ENCODE results near the gene LIPT1.
A peak's percentile ranks its signal among the peaks of the same experiment; 100 is the strongest.
"Not testable (repeated sequence)": the region's sequence is repeated elsewhere in the genome, so short reads cannot be mapped to it uniquely, and the experiment has no call there.

LIPT1 gene

DNA sequence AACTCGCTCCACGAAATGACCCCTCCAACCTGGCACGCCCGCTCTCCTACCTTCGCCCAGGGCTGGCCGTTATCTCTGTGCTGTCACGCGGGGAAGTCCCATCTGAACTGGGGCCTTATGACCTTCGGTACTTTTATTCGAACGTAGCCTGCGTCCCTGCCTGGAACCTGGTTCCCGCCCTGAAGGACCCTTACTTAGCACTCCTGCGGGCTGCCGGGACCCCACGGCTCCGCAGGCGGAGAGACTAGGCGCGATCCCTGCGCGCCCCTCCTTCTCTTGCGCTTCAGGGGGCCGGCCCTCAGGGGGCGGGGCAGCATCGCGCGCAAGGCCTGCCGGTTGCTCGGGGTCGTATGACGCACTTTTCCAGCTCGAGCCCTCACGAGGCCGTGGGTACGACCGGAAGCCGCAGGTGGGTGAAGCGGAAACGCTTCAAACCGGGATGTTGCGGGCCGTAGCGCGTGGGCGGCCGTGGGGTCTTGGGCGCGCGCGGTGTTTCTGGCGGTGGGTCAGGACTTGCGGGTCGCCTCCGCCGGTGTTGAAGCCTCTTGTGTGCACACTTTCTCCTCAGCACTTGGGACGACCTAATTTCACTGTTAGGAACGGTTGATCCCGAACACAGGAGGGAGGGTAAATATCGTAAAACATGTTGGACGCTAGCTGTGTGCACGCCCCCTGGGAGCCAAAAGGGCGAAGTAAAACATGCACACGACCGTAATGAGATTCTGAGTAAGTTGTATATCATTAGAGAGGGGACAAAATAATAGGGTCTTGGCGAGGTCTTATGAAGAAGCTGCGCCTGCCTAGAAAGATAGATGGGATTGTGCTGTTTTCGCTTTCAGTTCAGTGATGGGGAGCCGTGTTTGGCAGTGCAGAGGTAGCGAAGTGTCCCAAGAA is at the start of gene LIPT1, which contains the start of gene TSGA10:
TSS of gene LIPT1 (plus strand) at position 325 of the 894 bp plus-strand sequence. CDS start 6,991 bp downstream, outside the sequence.
TSS of gene TSGA10 (minus strand) at position 300 of the 894 bp plus-strand sequence. CDS start 45,503 bp downstream, outside the sequence.
- DNase-seq: peak; percentile 95

GRCh38 chr2:99106913-99107312 is 47.9 kb upstream of the LIPT1 start:
- DNase-seq: no peak

- DNase-seq: no peak
These were observed 43.5 kb upstream of the LIPT1 start for GRCh38 chr2:99111236-99111635.

GRCh38 chr2:99111945-99112344 is 42.8 kb upstream of the LIPT1 start:
- DNase-seq: no peak

- DNase-seq: no peak
These were observed 42.1 kb upstream of the LIPT1 start for GRCh38 chr2:99112617-99113016.

- no peak for DNase-seq
These were observed 26.8 kb upstream of the LIPT1 start for GRCh38 chr2:99127981-99128380.

DNA sequence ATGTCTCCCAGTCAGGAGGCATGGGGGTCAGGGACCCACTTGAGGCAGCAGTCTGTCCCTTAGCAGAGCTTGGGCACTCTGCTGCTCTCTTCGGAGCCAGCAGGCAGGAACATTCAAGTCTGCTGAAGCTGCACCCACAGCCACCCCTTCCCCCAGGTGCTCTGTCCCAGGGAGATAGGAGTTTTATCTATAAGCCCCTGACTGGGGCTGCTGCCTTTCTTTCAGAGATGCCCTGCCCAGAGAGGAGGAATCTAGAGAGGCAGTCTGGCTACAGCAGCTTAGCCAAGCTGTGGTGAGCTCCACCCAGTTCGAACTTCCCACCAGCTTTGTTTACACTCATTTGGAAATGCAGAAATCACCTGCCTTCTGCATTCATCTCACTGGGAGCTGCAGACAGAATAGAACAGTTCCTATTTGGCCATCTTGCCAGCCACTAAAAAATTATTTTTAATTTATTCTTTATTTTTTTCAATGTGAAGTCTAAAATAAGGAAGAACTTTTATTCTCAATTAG is 19.7 kb upstream of the LIPT1 start:
- not testable (repeated sequence) for DNase-seq

DNA sequence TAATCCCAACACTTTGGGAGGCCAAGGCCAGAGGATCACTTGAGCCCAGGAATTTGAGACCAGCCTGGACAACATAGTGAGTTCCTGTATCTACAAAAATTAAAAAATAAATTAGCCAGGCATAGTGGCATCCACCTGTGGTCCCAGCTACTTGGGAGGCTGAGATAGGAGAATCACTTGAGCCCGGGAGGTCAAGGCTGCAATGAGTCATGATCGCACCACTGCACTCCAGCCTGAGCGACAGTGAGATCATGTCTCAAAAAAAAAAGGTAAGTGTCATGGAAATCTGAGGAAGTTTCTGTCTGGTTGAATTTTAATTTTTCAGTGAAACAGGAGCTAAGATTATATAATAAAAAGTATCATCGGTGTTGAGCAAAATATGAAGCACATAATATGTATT is 15.8 kb upstream of the LIPT1 start:
- no peak for DNase-seq

DNA sequence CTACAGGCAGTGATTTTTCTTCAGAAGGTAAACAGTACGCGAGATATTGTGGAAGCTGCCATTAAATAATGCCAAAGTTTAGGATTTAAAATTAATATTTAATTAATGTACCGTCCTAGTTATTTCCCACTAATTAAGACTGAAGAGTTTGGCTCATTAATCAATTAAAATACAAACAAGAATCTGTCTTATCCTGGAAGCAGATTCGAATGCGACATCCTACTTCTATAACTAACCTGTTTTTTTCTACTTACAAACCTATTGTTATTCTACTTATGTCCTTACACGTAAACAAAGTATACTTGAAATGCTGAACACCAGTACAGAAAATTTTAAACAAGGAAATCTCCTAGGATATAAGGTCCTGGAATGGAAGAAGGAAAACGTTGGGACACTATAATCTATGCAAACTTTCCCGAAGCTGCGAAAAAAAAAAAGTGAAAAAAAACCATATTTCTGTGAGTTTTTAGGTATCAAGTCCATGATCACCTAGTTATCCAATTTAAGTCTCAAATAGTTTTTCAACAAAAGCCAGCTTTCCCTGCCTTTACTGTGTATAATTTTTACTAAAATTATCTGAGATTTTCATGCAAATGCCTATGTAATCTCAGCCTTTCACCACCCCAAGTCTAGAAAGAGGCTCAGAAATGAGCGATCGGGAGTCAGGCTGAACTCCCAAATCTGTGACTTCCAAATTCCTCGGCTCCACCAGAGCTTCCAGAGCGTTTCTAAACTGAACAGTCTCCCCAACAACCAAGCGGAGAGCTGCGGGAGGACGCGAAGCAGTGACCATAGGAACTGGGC is 14.5 kb upstream of the LIPT1 start:
- no peak for DNase-seq

GRCh38 chr2:99140860-99141109 is 14.0 kb upstream of the LIPT1 start:
- no peak for DNase-seq

GRCh38 chr2:99141110-99142108 is 13.4 kb upstream of the LIPT1 start, which contains the start of gene C2orf15:
TSS of gene C2orf15 (plus strand) at chr2:99141707. CDS start at chr2:99150559, 8,852 bp downstream.
- peak; percentile 93 for DNase-seq

- DNase-seq: no peak
These were observed 4.1 kb upstream of the LIPT1 start for GRCh38 chr2:99150706-99151105.

- DNase-seq: no peak
These were observed 2.4 kb upstream of the LIPT1 start for GRCh38 chr2:99152199-99152895.

- DNase-seq: no peak
These were observed 704 bp upstream of the LIPT1 start for GRCh38 chr2:99153921-99154604.

- no peak for DNase-seq
These were observed 2.1 kb downstream of the LIPT1 start for GRCh38 chr2:99156891-99157290.

GRCh38 chr2:99158599-99158998 is 3.8 kb downstream of the LIPT1 start:
- no peak for DNase-seq

GRCh38 chr2:99159594-99159993 is 4.8 kb downstream of the LIPT1 start:
- DNase-seq: no peak

- no peak for DNase-seq
These were observed 11.5 kb downstream of the LIPT1 start for GRCh38 chr2:99166218-99166617.

DNA sequence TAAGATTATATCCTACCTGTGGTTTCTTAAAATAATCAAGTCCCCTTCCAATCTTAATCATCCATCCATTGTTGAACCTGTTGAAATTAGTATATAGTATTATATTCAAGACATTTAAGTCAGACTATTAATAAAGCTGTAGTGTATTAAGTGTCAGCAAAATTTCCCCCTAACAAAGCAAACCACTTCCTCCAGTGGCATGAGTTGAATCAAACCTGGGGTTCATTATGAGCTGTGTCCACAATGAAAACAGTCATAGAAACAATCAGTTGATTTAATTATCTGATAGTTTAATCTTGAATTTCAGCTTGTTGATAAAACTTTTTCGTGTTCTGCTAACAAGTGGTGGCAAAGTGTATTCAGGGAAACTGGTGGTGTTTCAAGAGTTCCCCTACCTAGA is 14.8 kb downstream of the LIPT1 start:
- no peak for DNase-seq

DNA sequence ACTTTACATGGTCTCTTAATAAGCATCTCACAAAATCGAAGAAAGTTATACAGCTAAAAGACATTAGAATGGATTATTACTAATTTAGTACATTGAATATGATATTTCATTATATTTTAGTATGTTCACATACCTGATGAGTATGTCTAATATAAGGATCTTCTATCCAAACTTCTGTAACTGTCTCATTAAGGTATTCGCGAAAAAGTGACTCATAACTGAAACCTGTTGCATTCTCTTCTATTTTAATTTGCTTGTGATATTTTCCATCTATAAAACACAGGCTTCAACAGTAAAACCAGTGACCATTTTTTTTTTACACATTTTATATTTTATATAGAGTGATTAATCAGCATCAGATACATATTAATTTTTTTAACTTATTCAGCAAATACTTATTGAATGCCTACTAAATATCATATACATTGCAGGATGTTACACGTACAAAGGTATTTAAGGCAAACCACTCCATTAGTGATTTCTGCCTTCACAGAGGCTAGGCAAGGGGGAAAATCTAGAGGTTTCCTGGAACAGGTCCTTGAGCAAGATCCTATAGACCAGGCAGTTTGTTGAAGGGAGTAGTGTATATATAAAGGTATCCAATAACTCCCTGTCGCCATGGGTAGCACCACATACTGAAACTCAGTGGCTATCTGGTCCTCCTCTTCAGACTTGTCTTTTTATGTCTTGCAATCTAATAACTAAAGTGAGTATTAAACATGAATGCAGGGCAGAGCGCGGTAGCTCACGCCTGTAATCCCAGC is 16.8 kb downstream of the LIPT1 start:
- DNase-seq: no peak
